RWPE1 (cell line): ENCODE results near the gene CREB1.

ENCODE experiments used
- CTCF ChIA-PET: fragments of 350-600 bp; sonication (Branson Sonifier 250); formaldehyde crosslinking; extraction: SDS; loops from one replicate; lab custom pipeline; 2021; lab: Yijun Ruan, JAX
- POLR2A ChIA-PET: fragments of 400-600 bp; formaldehyde crosslinking; extraction: SDS; loops from one replicate; lab custom pipeline; 2020; ENCODE audit warnings: antibody characterized with exemption; ENCODE audit not compliant: low non-redundant PET; lab: Yijun Ruan, JAX
- DNase-seq: peaks from one replicate; pipeline ENCODE4 v3.0.0; 2012; ENCODE audit warnings: low spot score
- H3K27ac ChIP-seq: fragments of 450-650 bp; 2 replicates; pipeline ENCODE4 v1.5.1; 2017
- TF ChIP-seq, protein P1 (sequence below): fragments of 450-650 bp; conservative IDR thresholded peaks from 2 replicates; pipeline ENCODE4 v1.5.1; 2017; ENCODE audit warnings: low read depth, mild to moderate bottlenecking

CREB1 gene

DNA sequence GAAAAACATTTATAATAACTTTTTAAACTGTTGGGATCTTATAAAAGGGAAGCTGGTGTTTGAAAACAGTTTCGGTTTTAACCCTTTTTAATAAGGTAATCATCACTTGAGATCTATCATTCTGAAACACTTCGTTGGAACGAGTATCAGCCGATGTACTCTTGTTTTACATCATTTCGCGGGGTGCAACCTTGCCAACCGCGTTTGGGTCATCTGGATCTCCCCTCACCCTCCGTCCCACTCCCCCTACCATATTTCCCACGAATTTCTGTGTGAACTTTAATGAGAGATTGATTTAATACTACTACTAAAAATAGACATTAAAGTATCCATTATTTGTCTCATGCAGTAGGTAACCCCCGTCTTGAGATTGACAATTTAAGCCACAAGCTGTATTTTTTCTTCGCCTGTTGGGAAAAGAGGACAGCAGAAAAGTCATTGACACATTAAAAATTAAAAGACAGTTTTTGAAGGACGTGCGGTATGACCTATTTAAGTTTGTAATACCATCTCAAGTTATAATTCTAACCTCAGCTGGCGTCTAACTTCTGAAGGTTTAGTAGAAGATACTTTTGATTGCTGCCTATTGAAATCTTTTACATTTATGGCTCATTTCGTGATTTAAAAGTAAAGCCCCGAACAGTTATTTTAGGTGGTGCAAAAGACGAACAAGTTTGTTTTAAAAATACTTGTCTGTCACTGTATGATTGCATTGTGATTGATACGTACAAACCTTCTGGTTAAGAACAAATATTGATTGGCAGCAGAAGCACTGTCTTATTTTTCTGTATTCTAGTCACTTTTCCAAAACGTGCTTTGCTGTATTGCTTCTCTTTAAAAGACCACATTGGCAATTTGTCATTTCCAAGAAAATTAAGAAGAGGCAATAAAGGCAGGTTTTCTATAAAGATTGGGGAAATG lies 1.5 kb downstream of the CREB1 start:
- TF ChIP-seq, protein P1, sequence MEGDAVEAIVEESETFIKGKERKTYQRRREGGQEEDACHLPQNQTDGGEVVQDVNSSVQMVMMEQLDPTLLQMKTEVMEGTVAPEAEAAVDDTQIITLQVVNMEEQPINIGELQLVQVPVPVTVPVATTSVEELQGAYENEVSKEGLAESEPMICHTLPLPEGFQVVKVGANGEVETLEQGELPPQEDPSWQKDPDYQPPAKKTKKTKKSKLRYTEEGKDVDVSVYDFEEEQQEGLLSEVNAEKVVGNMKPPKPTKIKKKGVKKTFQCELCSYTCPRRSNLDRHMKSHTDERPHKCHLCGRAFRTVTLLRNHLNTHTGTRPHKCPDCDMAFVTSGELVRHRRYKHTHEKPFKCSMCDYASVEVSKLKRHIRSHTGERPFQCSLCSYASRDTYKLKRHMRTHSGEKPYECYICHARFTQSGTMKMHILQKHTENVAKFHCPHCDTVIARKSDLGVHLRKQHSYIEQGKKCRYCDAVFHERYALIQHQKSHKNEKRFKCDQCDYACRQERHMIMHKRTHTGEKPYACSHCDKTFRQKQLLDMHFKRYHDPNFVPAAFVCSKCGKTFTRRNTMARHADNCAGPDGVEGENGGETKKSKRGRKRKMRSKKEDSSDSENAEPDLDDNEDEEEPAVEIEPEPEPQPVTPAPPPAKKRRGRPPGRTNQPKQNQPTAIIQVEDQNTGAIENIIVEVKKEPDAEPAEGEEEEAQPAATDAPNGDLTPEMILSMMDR, result no peak
- DNase-seq, result no peak
- CTCF ChIA-PET, result interaction anchor here (0.6 kb wide), 1 partner anchor 503 kb away, joined by 3 read pairs; no protein-coding TSS in a partner anchor
- H3K27ac ChIP-seq, result peak overlapping the region; percentile 99
- POLR2A ChIA-PET, result interaction anchor here (0.7 kb wide), 1 partner anchor 12 kb away, joined by 4 read pairs; no protein-coding TSS in a partner anchor

DNA sequence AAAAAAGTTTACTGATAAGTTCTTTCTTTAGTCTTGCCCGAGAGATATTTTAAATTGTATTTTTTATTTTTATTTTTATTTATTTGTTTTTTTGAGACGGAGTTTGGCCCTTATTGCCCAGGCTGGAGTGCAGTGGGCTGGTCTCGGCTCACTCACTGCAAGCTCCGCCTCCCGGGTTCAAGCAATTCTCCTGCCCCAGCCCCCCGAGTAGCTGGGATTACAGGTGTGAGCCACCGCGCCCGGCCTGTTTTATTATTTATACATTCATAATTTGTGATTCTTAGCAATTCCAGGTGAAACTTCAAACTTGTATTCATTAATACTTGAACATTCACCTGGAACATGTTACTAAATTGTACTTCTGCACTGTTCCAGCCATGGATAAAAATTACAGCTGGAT lies 2.9 kb downstream of the CREB1 start:
- ChIA-PET CTCF (interaction anchor here (0.7 to 0.9 kb wide), 2 partner anchors 14 to 40 kb away, joined by 4 read pairs; no protein-coding TSS in a partner anchor), POLR2A (no interaction called here)
- TF ChIP-seq, protein P1, result no peak
- no peak for DNase-seq
- peak overlapping the region; percentile 71 for H3K27ac ChIP-seq

DNA sequence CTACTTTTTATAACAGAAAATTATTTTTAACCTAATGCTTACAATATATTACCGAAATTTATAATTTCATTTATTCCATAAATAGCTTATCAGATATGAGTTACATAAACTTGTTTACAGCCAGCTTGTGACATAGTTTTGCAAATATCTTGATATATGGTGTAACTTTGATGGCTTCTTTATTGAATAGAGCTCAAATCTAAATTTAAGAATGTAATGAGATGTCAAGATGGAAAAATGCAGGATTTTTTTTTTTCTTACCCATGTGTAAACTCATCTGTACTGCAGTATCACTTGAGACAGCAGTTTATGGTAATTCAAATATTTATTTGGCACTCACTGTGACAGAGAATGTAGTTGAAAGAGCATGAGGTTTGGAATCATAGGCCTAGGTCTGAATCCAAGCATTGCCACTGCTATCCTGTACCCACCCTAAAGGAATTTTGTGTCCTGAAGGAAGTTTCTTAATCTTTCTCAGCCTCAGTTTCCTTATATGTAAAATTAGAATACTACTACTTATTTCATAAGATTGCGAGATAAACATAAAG lies 3.8 kb downstream of the CREB1 start:
- ChIA-PET POLR2A (no interaction called here), CTCF (interaction anchor here (0.6 to 0.9 kb wide), 4 partner anchors 13 to 40 kb away, joined by 3 to 4 read pairs (median 4); no protein-coding TSS in a partner anchor)
- TF ChIP-seq, protein P1, result no peak
- no peak overlapping the region for H3K27ac ChIP-seq
- no peak for DNase-seq

DNA sequence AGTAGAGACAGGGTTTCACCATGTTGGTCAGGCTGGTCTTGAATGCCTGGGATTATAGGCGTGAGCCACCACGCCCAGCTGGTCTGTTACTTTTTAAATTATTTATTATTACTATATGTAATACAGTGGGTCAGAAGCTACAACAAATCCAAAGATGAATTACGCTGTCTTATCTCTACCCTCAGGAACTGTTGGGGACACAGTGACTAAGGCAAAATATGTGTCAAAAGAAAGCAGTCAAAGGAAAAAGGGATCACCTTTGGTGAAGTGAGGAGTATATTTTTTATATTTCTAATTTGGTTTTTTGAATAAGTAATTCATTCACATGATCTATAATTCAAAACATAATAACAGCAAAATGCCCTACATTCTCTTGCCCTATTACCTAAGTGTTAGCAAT lies 4.7 kb downstream of the CREB1 start:
- POLR2A ChIA-PET, result no interaction called here
- no peak for DNase-seq

DNA sequence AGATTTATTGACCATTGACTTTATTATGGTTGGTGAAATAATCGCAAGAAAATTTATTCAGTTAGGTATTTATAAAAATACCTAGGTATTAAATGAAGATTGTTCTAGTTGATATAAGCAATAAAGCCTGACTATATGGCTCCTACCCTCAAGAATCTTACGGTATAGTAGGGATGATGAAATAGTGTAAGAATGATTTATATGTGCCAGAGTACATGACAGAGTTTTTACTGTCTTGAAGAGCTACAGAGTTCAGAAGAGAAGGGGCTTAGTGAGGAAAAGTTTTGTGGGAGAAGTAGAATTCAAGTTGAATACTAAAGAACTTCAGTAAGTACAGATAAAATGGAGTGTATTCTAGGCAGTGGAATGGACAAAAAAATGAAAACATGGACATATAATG lies 9.7 kb downstream of the CREB1 start:
- no peak overlapping the region for H3K27ac ChIP-seq
- no peak for DNase-seq
- POLR2A ChIA-PET, result no interaction called here
- TF ChIP-seq, protein P1, result no peak
- CTCF ChIA-PET, result no interaction called here

More for the DNA sequence above, 4.7 kb downstream of the CREB1 start:
- TF ChIP-seq, protein P1, result no peak
- CTCF ChIA-PET, result no interaction called here
- peak overlapping the region; percentile 45; the same call in 1 of the 2 replicates for H3K27ac ChIP-seq

DNA sequence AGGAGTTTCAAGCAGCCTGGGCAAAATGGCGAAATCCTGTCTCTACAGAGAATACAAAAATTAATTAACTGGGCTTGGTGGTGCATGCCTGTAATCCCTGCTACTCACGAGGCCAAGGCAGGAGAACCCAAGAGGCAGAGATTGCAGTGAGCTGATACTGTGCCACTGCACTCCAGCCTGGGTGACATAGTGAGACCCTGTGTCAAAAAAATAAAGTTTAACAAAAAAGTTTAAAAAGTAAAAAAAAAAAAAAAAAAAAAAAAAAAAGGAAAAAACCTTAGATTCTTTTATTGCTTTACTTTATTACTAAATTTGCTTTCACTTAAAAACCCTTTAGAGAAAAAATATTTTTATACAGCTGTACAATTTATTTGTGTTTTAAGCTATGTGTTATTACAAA lies 10.7 kb downstream of the CREB1 start:
- CTCF ChIA-PET, result no interaction called here
- no peak overlapping the region for H3K27ac ChIP-seq
- DNase-seq, result no peak
- POLR2A ChIA-PET, result no interaction called here
- TF ChIP-seq, protein P1, result no peak
